K562 (cell line): ENCODE results near the gene MCM3. TPM values are rescaled to one million over a fixed set of nuclear protein-coding genes. Genes with fewer than 3 reads are reported as not detected.

ENCODE experiments used
- ATAC-seq: fragments of 200-7000 bp; cut with Tn5 transposase; 3 replicates; pipeline ENCODE4 v1.9.1; 2020; ENCODE audit warnings: moderate library complexity
- BruUV-seq: library from RNA; stranded (reverse); fragments of 400-500 nt; replicated peaks from 2 replicates; lab custom pipeline; 2021; lab: Mats Ljungman, UMichigan
- CTCF ChIA-PET: fragments of 300-600 bp; formaldehyde crosslinking; extraction: SDS; loops from one replicate; lab custom pipeline; 2021; ENCODE audit warnings: low intra/inter-chr PET ratio; lab: Yijun Ruan, JAX
- POLR2A ChIA-PET: fragments of 300-600, 350-650 bp; sonication (Branson Sonifier 250); formaldehyde crosslinking; extraction: SDS; loops from one replicate; lab custom pipeline; 2021; ENCODE audit warnings: antibody characterized with exemption, inconsistent platforms; lab: Yijun Ruan, JAX
- DNase-seq, 4 experiments: peaks; one replicate each; pipeline versions ENCODE4 v3.0.0 to v3.0.0-alpha.2; 2011 to 2018; ENCODE audit warnings: low spot score in 3 of 4, mixed read lengths in 3 of 4; ENCODE audit errors: extremely low read depth in 1 of 4
- FAIRE-seq: peaks from 2 replicates; lab custom pipeline; 2011; peaks lifted over from hg19 to GRCh38; lab: Jason Lieb, UNC
- H2AFZ ChIP-seq: 2 replicates; pipeline ENCODE4 v1.6.0; 2011; ENCODE audit warnings: low read depth, low read length, control low read depth, inconsistent platforms
- H3K27ac ChIP-seq: fragments of 200-600 bp; 3 replicates; pipeline ENCODE4 v1.8.0; 2011; ENCODE audit warnings: low read depth, mild to moderate bottlenecking, control low read depth, inconsistent platforms, low read length, moderate library complexity, mixed read lengths; ENCODE audit errors: extremely low read depth
- H3K27me3 ChIP-seq, 2 experiments: fragments of 300-600 bp in 1 of 2; 2 replicates in 1 of 2; 3 replicates in 1 of 2; pipeline versions ENCODE4 v1.6.0 to v1.8.0; 2011; ENCODE audit warnings: inconsistent platforms in 2 of 2, low read length in 2 of 2, mild to moderate bottlenecking in 1 of 2, mixed read lengths in 1 of 2, moderate library complexity in 1 of 2; ENCODE audit not compliant: control insufficient read depth in 2 of 2, insufficient read depth in 2 of 2
- H3K36me3 ChIP-seq: fragments of 300-600 bp; 3 replicates; pipeline ENCODE4 v1.8.0; 2011; ENCODE audit warnings: mild to moderate bottlenecking, low read length, inconsistent platforms; ENCODE audit not compliant: control insufficient read depth, insufficient read depth
- H3K4me1 ChIP-seq, 2 experiments: fragments of 200-600 bp in 1 of 2; replicated peaks in 1 of 2; 2 replicates in 1 of 2; 3 replicates in 1 of 2; pipeline versions ENCODE4 v1.5.1 to v1.8.0; 2011; ENCODE audit warnings: inconsistent platforms in 2 of 2, low read length in 2 of 2, mild to moderate bottlenecking in 1 of 2, mixed read lengths in 1 of 2, moderate library complexity in 1 of 2; ENCODE audit not compliant: control insufficient read depth in 2 of 2, insufficient read depth in 2 of 2
- H3K4me2 ChIP-seq: 2 replicates; pipeline ENCODE4 v1.6.1; 2011; ENCODE audit warnings: low read length, control low read depth, inconsistent platforms, mixed read lengths; ENCODE audit not compliant: insufficient read depth
- H3K4me3 ChIP-seq: fragments of 200-600 bp; sonication (generic), shearing (Covaris generic); 2 replicates; pipeline ENCODE4 v1.5.1; 2016; ENCODE audit warnings: control low read depth, inconsistent platforms
- H3K79me2 ChIP-seq: fragments of 200-600 bp; 3 replicates; pipeline ENCODE4 v1.8.0; 2011; ENCODE audit warnings: low read length, inconsistent platforms; ENCODE audit not compliant: control insufficient read depth, insufficient read depth
- H3K9ac ChIP-seq, 2 experiments: 2 replicates each; pipeline versions ENCODE4 v1.6.0 to v1.6.1; 2011; ENCODE audit warnings: low read depth in 2 of 2, low read length in 2 of 2, control low read depth in 1 of 2, inconsistent platforms in 1 of 2, mild to moderate bottlenecking in 1 of 2, mixed read lengths in 1 of 2; ENCODE audit not compliant: insufficient read depth in 1 of 2
- H3K9me1 ChIP-seq: one replicate; pipeline ENCODE4 v1.6.0; 2011; ENCODE audit warnings: inconsistent platforms, mild to moderate bottlenecking, low read length, moderate library complexity; ENCODE audit not compliant: control insufficient read depth, insufficient read depth
- H3K9me3 ChIP-seq: replicated peaks from 2 replicates; pipeline ENCODE4 v1.5.1; 2011; ENCODE audit warnings: low read depth, low read length, inconsistent platforms; ENCODE audit not compliant: control insufficient read depth, insufficient read depth
- H4K20me1 ChIP-seq: replicated peaks from 2 replicates; pipeline ENCODE4 v1.6.1; 2011; ENCODE audit warnings: low read length, inconsistent platforms, mixed read lengths; ENCODE audit not compliant: control insufficient read depth, insufficient read depth
- ARID1B ChIP-seq: fragments of 450-650 bp; IDR thresholded peaks from 2 replicates; pipeline ENCODE4 v1.6.1; 2016; ENCODE audit warnings: antibody characterized with exemption, mild to moderate bottlenecking, inconsistent platforms
- HIVEP1 ChIP-seq: fragments of 250-450 bp; sonication (Bioruptor Pico); IDR thresholded peaks from 2 replicates; pipeline ENCODE4 v1.4.0; 2020; ENCODE audit warnings: mild to moderate bottlenecking
- HMBOX1 ChIP-seq: sonication (generic); IDR thresholded peaks from 2 replicates; pipeline ENCODE4 v1.6.1; 2016
- RBM22 ChIP-seq: fragments of 200-400 bp; formaldehyde crosslinking; IDR thresholded peaks from 2 replicates; pipeline ENCODE4 v1.6.1; 2018; ENCODE audit warnings: low read length, low read depth; ENCODE audit not compliant: poor library complexity, severe bottlenecking
- TEAD2 ChIP-seq: fragments of 450-650 bp; IDR thresholded peaks from 2 replicates; pipeline ENCODE4 v1.6.1; 2016; ENCODE audit warnings: missing genetic modification characterization, control low read depth, missing compliant biosample characterization
- ZFX ChIP-seq: sonication (generic); formaldehyde crosslinking; IDR thresholded peaks from 2 replicates; pipeline ENCODE4 v1.8.0; 2022; ENCODE audit warnings: mild to moderate bottlenecking, missing genetic modification reagents, moderate library complexity
- ZNF316 ChIP-seq: fragments of 450-650 bp; IDR thresholded peaks from 2 replicates; pipeline ENCODE4 v1.6.1; 2016
- ZNF561 ChIP-seq: fragments of 450-650 bp; formaldehyde crosslinking; conservative IDR thresholded peaks from 2 replicates; pipeline ENCODE4 v1.4.0; 2020; ENCODE audit warnings: mild to moderate bottlenecking, moderate library complexity
- WGBS: fragments of 100-300 bp; shearing (Covaris generic); methylation state at CpG from one replicate; pipeline ENCODE4 v1.1.6; 2016; ENCODE audit warnings: low coverage, mixed read lengths; ENCODE audit not compliant: insufficient coverage; ENCODE audit errors: missing lambda C conversion rate; 5-methylcytosine and 5-hydroxymethylcytosine counted together
- in situ Hi-C: fragments of 300-500 bp; cut with MboI; formaldehyde crosslinking; loops from 4 replicates; pipeline ENCODE4 v1.15.0; 2018; ENCODE audit warnings: inconsistent platforms, mixed read lengths
- intact Hi-C: fragments of 100-400 bp; cut with micrococcal nuclease; formaldehyde crosslinking; loops from 2 replicates; pipeline ENCODE4 v1.14.2; 2022
- polyA plus RNA-seq, 8 experiments: library from polyadenylated mRNA; depleted of rRNA in 4 of 8; stranded (reverse) in 5 of 8; unstranded in 3 of 8; fragments of >200 nt; fragmentation: Nextera tagmentation in 2 of 8; fragmentation: Illumina TruSeq in 1 of 8; extraction: Ambion mirVana in 2 of 8; extraction: Trizol in 1 of 8; gene quantifications; 2 replicates each; pipeline versions ENCODE4 v1.2.1 to v1.2.3, GENCODE V29; 2011 to 2014; ENCODE audit warnings: inconsistent platforms in 1 of 8, missing spikeins in 1 of 8
- total RNA-seq, 7 experiments: library from RNA; depleted of rRNA in 6 of 7; stranded (reverse); fragments of >200 nt in 6 of 7; fragmentation: Illumina TruSeq in 2 of 7; extraction: Trizol in 2 of 7; gene quantifications; 2 replicates each; pipeline versions ENCODE4 v1.2.1 to v1.2.3, GENCODE V29; 2011 to 2021; ENCODE audit warnings: low replicate concordance in 1 of 7
- TF ChIP-seq, protein P1 (sequence below): sonication (generic); formaldehyde crosslinking; IDR thresholded peaks from 2 replicates; pipeline ENCODE4 v1.8.0; 2022; ENCODE audit warnings: mild to moderate bottlenecking, missing genetic modification reagents
- TF ChIP-seq, protein P2 (sequence below), 3 experiments: fragments of 200-800 bp in 1 of 3; sonication (Bioruptor generic) in 1 of 3; sonication (generic) in 1 of 3; formaldehyde crosslinking in 1 of 3; IDR thresholded peaks; 2 replicates each; pipeline versions ENCODE4 v1.6.1 to v1.8.0; 2016 to 2022; ENCODE audit warnings: mild to moderate bottlenecking in 2 of 3, missing compliant biosample characterization in 2 of 3, missing genetic modification characterization in 2 of 3, missing genetic modification reagents in 1 of 3
- TF ChIP-seq, protein P3 (sequence below): fragments of 250-450 bp; sonication (Bioruptor Pico); IDR thresholded peaks from 2 replicates; pipeline ENCODE4 v1.4.0; 2020; ENCODE audit warnings: borderline replicate concordance

MCM3 gene
- total and polyA plus RNA-seq, 9 of the 15 experiments (the other 6 are each of a cell fraction or from before 2014, with no cell fraction given): 76.1 to 270 (median 250) TPM

DNA sequence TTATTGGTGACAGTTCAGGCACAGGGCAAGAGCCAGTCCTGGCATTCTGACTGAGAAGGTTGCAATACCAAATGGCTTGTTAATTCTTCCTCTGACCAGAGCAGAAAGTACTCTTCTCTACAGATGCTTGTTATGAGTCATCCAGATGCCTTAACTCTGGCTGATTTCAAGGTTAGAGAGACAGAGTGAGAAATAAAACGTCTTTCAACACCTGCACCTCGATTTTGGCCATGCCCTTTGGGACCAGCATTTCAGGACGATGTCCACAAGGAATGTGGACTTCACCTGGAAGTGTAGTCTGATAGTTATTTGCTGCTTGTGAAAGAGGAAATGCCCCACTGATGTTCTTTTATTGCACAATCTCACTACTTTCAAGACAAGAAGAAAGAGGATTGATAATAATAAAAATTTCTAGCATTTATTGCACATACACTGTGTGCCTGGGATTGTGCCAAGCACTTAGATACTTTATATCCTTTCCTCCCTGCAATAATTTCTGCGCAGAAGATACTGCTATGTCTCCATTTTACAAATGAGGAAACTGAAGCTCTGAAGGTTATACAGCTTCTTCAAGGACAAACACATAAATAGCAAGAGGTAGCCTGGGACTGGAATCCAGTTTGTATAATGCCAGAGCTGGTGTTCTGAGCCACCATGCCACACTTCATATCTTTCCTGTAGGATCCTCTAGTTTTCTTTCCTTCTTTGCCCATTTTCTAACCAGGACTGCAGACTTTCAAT, 33.5 kb upstream of the MCM3 start (continued):
- TF ChIP-seq ARID1B (0 out of 2 replicates have a peak, but pooled peaks have one; percentile 23), HMBOX1 (0 out of 2 replicates have a peak, but pooled peaks have one; percentile 34), HIVEP1 (CRISPR knock-in tag) (no peak)

DNA sequence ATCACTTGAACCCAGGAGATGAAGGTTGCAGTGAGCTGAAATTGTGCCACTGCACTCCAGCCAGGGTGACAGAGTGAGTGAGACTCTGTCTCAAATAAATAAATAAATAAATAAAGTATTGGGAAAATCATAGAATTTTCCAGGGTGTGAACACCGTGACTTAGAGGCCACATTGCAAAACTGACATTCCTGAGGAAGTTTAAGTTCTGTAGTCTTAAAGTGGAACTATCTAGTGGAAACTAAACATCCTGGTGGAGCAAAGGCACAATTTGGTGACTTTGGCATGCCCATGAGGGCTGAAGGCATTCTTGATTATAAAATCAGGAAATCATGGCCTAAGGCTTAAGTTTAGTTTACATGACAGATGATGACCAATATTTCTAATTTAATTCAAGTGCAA, 32.7 kb upstream of the MCM3 start:
- Histone ChIP-seq H3K9ac (no peak overlapping the region), H2AFZ (no peak overlapping the region), H3K4me1 (peaks cover 3 to 22% of the 10 kb centered on the region in 2 experiments; a peak in 4 of 5 replicates), H4K20me1 (no peaks in the 10 kb centered on the region), H3K9me3 (no peaks in the 10 kb centered on the region), H3K27me3 (no peaks in the 10 kb centered on the region), H3K4me3 (no peak overlapping the region), H3K27ac (no peak overlapping the region), H3K9me1 (no peaks in the 10 kb centered on the region), H3K36me3 (no peaks in the 10 kb centered on the region), H3K79me2 (no peaks in the 10 kb centered on the region), H3K4me2 (no peak overlapping the region)
- DNase-seq (no peak), ATAC-seq (no peak), FAIRE-seq (no peak)
- intact Hi-C loops: loop anchor here (5.0 kb wide), 1 partner anchor 45 kb away; the partner anchor contains the start of gene PAQR8
- ChIA-PET CTCF (no interaction called here), POLR2A (no interaction called here)
- in situ Hi-C loops: no loop called here
- BruUV-seq: no TSS peak
- TF ChIP-seq TEAD2: no peak
- TF ChIP-seq ZNF561 (CRISPR knock-in tag): no peak
- TF ChIP-seq, protein P1, sequence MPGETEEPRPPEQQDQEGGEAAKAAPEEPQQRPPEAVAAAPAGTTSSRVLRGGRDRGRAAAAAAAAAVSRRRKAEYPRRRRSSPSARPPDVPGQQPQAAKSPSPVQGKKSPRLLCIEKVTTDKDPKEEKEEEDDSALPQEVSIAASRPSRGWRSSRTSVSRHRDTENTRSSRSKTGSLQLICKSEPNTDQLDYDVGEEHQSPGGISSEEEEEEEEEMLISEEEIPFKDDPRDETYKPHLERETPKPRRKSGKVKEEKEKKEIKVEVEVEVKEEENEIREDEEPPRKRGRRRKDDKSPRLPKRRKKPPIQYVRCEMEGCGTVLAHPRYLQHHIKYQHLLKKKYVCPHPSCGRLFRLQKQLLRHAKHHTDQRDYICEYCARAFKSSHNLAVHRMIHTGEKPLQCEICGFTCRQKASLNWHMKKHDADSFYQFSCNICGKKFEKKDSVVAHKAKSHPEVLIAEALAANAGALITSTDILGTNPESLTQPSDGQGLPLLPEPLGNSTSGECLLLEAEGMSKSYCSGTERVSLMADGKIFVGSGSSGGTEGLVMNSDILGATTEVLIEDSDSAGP: no peak
- TF ChIP-seq, protein P2, sequence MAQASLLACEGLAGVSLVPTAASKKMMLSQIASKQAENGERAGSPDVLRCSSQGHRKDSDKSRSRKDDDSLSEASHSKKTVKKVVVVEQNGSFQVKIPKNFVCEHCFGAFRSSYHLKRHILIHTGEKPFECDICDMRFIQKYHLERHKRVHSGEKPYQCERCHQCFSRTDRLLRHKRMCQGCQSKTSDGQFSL (CRISPR knock-in tag; IDR thresholded peaks at IDR 0.05): no peak
- TF ChIP-seq, protein P2 (tag; IDR thresholded peaks at IDR 0.05): no peak
- TF ChIP-seq ZNF316: no peak
- no peak for TF ChIP-seq RBM22
- TF ChIP-seq, protein P3, sequence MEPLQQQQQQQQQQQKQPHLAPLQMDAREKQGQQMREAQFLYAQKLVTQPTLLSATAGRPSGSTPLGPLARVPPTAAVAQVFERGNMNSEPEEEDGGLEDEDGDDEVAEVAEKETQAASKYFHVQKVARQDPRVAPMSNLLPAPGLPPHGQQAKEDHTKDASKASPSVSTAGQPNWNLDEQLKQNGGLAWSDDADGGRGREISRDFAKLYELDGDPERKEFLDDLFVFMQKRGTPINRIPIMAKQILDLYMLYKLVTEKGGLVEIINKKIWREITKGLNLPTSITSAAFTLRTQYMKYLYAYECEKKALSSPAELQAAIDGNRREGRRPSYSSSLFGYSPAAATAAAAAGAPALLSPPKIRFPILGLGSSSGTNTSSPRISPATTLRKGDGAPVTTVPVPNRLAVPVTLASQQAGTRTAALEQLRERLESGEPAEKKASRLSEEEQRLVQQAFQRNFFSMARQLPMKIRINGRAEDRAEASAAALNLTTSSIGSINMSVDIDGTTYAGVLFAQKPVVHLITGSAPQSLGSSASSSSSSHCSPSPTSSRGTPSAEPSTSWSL (CRISPR knock-in tag): no peak
- TF ChIP-seq ZFX (CRISPR knock-in tag): no peak
- 89% methylated on average over 1 of the region's 1 CpG for WGBS
